ENCODE measurements around the gene KLHL13.
"Not testable (repeated sequence)": the region's sequence is repeated elsewhere in the genome, so short reads cannot be mapped to it uniquely, and the experiment has no call there.

The KLHL13 gene

GRCh38 chrX:118066867-118067515, 49.6 kb downstream of the KLHL13 start:
- FAIRE-seq: peak; percentile 33

- no peak for FAIRE-seq
Measured at GRCh38 chrX:118062817-118063615, 53.6 kb downstream of the KLHL13 start.

- no peak for FAIRE-seq
Measured at GRCh38 chrX:118062048-118062789, 54.4 kb downstream of the KLHL13 start.

- peak; percentile 33 for FAIRE-seq
Measured at GRCh38 chrX:118058924-118059323, 57.7 kb downstream of the KLHL13 start.

- no peak for FAIRE-seq
Measured at GRCh38 chrX:118056870-118057269, 59.7 kb downstream of the KLHL13 start.

GRCh38 chrX:118049713-118050112, 66.9 kb downstream of the KLHL13 start:
- FAIRE-seq: no peak

GRCh38 chrX:118047446-118048186, 69.0 kb downstream of the KLHL13 start:
- FAIRE-seq: peak; percentile 41

- no peak for FAIRE-seq
Measured at GRCh38 chrX:118039591-118039990, 77.0 kb downstream of the KLHL13 start.

GRCh38 chrX:118038614-118039365, 77.8 kb downstream of the KLHL13 start:
- FAIRE-seq: no peak

- FAIRE-seq: no peak
Measured at GRCh38 chrX:118026631-118027030, 90.0 kb downstream of the KLHL13 start.

- FAIRE-seq: no peak
Measured at GRCh38 chrX:118025226-118025625, 91.4 kb downstream of the KLHL13 start.

GRCh38 chrX:118024482-118024881, 92.1 kb downstream of the KLHL13 start:
- peak; percentile 90 for FAIRE-seq

- peak; percentile 91 for FAIRE-seq
Measured at GRCh38 chrX:118022753-118023152, 93.9 kb downstream of the KLHL13 start.

- FAIRE-seq: no peak
Measured at GRCh38 chrX:118016422-118016821, 100.2 kb downstream of the KLHL13 start.

- FAIRE-seq: not testable (repeated sequence)
Measured at GRCh38 chrX:118002417-118002816, 114.2 kb downstream of the KLHL13 start.

GRCh38 chrX:118000518-118000917, 116.1 kb downstream of the KLHL13 start:
- no peak for FAIRE-seq

GRCh38 chrX:117998171-117998570, 118.4 kb downstream of the KLHL13 start:
- FAIRE-seq: no peak

- peak; percentile 10 for FAIRE-seq
Measured at GRCh38 chrX:117996918-117997480, 119.6 kb downstream of the KLHL13 start.

GRCh38 chrX:117996408-117996807, 120.2 kb downstream of the KLHL13 start:
- FAIRE-seq: no peak

- no peak for FAIRE-seq
Measured at GRCh38 chrX:117995378-117995777, 121.2 kb downstream of the KLHL13 start.

- FAIRE-seq: no peak
Measured at GRCh38 chrX:117992192-117992723, 124.4 kb downstream of the KLHL13 start.

Measured in colon (tissue), 2 donors.